Measurements from ENCODE around the gene PDCD4.
"Not testable (repeated sequence)": the region's sequence is repeated elsewhere in the genome, so short reads cannot be mapped to it uniquely, and the experiment has no call there.

The PDCD4 gene

DNA sequence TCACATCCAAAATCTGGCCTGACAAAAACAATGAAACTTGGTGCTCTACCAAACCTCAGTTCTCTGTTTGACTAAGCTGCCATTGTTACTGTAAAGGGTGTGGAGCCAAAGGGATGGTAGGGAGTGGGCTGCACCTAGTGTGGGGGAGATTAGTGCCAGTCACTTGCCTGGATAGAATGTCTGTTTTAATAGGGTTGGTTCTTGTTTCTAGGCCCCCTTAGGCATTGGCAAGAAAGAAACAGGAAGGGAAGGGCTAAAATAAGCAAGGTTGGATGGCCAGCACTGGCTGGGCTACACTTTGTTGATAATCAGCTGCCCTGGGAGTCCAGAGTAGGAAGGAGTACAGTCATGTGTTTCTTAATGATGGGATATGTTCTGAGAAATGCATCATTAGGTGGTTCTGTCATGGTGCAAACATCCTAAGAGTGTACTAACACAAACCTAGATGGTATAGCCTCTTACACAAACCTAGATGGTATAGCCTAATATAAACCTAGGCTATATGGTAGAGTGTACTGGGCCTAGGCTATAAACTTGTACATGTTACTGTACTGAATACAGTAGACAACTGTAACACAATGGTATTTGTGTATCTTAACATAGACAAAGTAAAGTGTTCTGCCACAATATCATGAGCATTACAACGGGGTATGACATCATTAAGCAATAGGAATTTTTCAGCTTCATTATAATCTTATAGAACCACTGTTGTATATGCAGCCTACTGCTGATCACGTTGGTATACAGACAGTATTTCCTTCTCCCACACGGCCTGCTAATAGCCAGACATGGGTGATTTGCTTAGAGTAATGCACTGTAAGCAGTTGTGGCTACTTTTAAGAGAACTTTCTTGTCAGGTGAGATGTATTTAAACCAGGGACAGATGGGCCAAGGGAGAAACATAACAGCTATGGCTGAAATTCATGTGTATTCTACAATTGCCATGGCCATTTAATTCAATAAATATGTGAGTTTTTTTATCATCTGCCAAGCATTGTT, 31.9 kb downstream of the PDCD4 start:
- H3K4me3 ChIP-seq (ENCODE audit: control insufficient read depth, low read depth, low read length), result no peak overlapping the region
- no peak for TF ChIP-seq CTCF (IDR thresholded peaks at IDR 0.05; ENCODE audit: control insufficient read depth, insufficient read depth, low read depth, low read length, missing control alignments)
- DNase-seq (ENCODE audit: low read depth), result no peak

DNA sequence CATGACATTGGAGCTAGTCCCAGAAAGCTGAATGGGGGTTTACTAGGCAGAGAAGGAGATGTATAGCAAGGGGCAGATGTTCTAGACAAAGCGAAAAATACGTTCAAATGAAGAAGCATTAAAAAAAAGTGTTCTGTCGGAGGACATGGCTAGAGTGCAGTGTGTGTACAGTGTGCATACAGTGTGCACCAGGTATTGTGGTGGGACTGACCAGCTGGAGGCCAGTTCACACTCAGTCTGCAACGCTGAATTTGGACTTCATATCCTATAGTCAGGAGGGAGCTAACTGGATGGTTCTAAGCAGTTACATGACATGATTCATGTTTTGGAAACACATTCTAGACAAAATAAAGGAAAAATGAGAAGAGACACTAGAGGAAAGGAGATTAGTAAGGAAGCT, 38.4 kb downstream of the PDCD4 start:
- no peak for DNase-seq (ENCODE audit: low read depth)
- no peak overlapping the region for H3K4me3 ChIP-seq (ENCODE audit: control insufficient read depth, low read depth, low read length)
- no peak for TF ChIP-seq CTCF (IDR thresholded peaks at IDR 0.05; ENCODE audit: control insufficient read depth, insufficient read depth, low read depth, low read length, missing control alignments)

- DNase-seq (ENCODE audit: low read depth), result no peak
- no peak overlapping the region for H3K4me3 ChIP-seq (ENCODE audit: control insufficient read depth, low read depth, low read length)
- no peak for TF ChIP-seq CTCF (IDR thresholded peaks at IDR 0.05; ENCODE audit: control insufficient read depth, insufficient read depth, low read depth, low read length, missing control alignments)
Observed at GRCh38 chr10:110912374-110912773, 40.6 kb downstream of the PDCD4 start.

DNA sequence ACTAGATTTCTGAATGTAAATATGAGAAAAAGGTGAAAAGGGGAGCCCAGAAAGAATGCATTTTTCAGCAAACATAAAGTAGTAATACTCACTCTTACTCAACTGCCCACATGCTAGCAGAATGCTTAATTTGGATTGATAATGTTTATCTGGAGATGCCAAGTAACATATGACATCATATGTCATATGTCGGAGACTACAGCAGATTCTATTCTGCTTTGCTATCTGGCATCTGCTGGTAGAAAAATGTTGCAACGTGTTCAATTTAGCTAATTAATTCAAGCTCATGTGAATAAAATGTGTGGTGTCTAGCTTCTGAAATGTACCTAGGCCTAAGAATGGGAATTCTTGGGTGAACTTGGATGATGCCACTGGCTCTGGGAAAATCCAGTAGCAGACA, 42.7 kb downstream of the PDCD4 start:
- H3K4me3 ChIP-seq (ENCODE audit: control insufficient read depth, low read depth, low read length), result no peak overlapping the region
- no peak for TF ChIP-seq CTCF (IDR thresholded peaks at IDR 0.05; ENCODE audit: control insufficient read depth, insufficient read depth, low read depth, low read length, missing control alignments)
- no peak for DNase-seq (ENCODE audit: low read depth)

- no peak overlapping the region for H3K4me3 ChIP-seq (ENCODE audit: control insufficient read depth, low read depth, low read length)
- DNase-seq (ENCODE audit: low read depth), result no peak
- TF ChIP-seq CTCF (IDR thresholded peaks at IDR 0.05; ENCODE audit: control insufficient read depth, insufficient read depth, low read depth, low read length, missing control alignments), result no peak
Observed at GRCh38 chr10:110915035-110915434, 43.3 kb downstream of the PDCD4 start.

DNA sequence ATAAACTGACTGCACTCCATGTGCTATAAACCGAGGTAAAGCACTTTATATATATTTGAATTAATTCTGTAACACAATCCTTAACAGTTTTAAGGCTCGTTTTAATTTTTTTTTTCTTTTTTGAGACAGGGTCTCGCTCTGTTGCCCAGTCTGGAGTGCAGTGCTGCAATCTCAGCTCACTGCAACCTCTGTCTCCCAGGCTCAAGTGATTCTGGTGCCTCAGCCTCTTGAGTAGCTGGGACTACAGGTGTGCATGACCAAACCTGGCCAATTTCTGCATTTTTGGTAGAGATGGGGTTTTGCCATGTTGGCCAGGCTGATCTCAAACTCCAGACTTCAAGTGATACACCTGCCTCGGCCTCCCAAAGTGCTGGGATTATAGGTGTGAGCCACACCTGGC, 43.9 kb downstream of the PDCD4 start:
- H3K4me3 ChIP-seq (ENCODE audit: control insufficient read depth, low read depth, low read length); DNase-seq (ENCODE audit: low read depth): not testable (repeated sequence)

DNA sequence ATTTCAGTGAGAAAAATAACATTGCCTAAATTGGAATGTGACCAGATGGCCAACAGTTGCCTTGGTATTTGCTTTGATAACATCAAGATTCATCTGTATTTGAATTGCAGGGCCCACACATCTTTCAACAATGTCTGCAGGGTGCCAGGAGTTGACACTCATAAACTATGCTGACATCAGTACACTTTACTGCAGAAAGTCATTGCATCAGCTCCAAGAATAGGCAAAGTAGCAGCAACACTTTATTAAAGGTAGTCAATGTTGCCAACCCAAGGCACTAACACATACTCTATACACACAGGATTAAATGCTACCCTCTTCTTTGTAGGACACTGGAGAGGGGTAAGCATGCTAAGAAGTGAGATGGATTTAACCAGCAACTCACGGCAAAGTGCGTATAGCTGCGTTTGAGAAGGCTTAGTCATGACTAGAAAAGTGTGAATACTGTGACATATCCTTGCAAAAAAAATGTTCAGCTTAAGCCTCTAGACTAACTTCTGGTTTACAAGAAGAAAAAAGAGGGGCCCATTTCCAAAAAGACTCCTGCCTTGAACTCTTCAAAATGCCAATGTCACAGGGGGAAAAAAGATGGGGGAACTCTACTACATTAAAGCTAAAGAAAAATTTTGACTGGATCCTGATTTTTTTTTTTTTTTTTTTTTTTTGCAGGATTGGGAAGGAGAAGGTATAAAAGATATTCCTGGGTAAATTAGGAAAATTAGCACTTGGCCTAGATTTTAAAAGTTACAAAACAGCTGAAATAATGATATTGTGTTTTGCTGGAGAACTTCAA, 45.0 kb downstream of the PDCD4 start:
- H3K4me3 ChIP-seq (ENCODE audit: control insufficient read depth, low read depth, low read length), result no peak overlapping the region
- no peak for TF ChIP-seq CTCF (IDR thresholded peaks at IDR 0.05; ENCODE audit: control insufficient read depth, insufficient read depth, low read depth, low read length, missing control alignments)
- DNase-seq (ENCODE audit: low read depth), result peak; percentile 94

Measured in AG09309 (cell line).